ENCODE measurements around the gene BIRC3.
A peak's percentile ranks its signal among the peaks of the same experiment; 100 is the strongest.
"Not testable (repeated sequence)": the region's sequence is repeated elsewhere in the genome, so short reads cannot be mapped to it uniquely, and the experiment has no call there.

The BIRC3 gene

GRCh38 chr11:102325088-102325487, 7.8 kb downstream of the BIRC3 start:
- peak; percentile 53 for TF ChIP-seq CTCF (conservative IDR thresholded peaks at IDR 0.05)
- no peak overlapping the region for H3K27ac ChIP-seq

DNA sequence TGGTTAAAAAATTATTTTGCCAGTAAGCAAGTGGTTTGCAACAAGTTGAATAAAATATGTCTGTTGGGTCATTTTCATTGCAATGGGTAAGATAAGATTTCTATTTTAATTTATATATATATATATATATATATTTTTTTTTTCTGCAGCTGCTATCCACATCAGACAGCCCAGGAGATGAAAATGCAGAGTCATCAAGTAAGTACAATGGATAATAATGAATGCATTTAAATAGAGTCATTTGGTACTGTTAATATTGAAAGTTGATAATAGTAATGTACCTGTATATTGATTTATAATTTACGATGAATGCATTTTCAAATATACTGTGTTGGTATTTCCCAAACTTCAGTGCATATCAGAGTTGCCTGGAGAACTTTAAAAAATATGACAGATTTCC, 11.5 kb downstream of the BIRC3 start:
- no peak overlapping the region for H3K27ac ChIP-seq
- no peak for TF ChIP-seq CTCF (conservative IDR thresholded peaks at IDR 0.05)

DNA sequence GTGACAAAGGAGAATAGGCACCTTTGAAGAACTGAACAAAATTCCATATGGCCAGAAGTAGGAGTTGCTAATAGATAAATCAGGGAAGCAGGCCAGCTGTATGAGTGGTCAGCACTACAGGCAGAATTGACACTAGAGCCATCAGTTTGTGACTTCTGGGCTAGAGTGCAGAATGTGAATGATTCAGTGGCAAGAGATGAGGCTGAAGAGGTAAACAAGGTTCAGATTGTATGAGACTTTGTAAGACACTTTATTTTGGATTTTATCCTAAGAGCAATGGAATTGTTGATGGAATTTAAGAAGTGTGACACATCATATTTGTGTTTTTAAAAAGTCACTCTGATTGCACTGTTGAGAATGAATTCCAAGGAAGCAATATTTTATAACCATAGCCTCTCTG, 12.9 kb downstream of the BIRC3 start:
- TF ChIP-seq CTCF (conservative IDR thresholded peaks at IDR 0.05): no peak
- H3K27ac ChIP-seq: no peak overlapping the region

DNA sequence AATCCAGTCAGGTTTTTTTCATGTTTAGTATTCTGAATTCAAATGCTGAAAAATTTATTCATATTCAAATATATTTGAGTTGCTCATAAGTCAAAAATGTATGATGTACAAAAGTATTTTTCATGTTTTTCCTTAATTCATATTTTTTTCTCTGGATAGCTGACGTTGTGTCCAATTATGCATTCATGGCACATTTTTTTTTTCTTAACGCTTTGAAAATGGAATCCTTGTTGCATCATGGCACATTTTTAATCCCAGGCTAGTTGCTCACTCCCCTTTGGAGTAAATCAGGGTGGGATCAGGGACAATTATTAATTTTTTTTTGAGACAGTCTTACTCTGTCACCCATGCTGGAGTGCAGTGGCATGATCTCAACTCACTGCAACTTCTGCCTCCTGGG, 14.1 kb downstream of the BIRC3 start:
- no peak overlapping the region for H3K27ac ChIP-seq
- no peak for TF ChIP-seq CTCF (conservative IDR thresholded peaks at IDR 0.05)

- TF ChIP-seq CTCF (conservative IDR thresholded peaks at IDR 0.05): no peak
- no peak overlapping the region for H3K27ac ChIP-seq
Measured at GRCh38 chr11:102332611-102332994, 15.3 kb downstream of the BIRC3 start.

- no peak for TF ChIP-seq CTCF (conservative IDR thresholded peaks at IDR 0.05)
- H3K27ac ChIP-seq: no peak overlapping the region
Measured at GRCh38 chr11:102338479-102339010, 21.3 kb downstream of the BIRC3 start.

- H3K27ac ChIP-seq: not testable (repeated sequence)
Measured at GRCh38 chr11:102341311-102341710, 24.0 kb downstream of the BIRC3 start.

DNA sequence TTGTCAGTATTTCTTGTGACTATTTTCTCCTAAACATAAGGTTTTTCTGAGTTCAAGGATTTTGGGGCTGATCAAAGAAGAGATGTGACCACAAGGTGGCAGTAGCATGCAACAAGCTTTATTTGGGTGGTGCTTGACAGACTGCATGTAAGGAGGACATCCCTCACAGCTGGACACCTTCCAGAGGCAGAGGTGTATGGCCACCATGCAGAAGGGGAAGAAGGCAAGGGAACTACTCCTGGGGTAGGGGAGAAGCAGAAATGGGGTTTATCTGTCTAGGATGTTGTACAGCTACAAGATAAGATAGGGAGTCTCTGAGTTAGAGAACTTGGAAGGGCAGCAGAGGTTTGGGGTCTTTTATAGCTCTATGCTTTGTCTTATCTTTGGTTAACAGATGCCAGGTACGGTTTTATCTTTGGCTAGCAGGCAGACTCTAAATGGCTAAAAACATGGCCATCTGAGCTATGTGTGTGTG, 24.6 kb downstream of the BIRC3 start:
- no peak overlapping the region for H3K27ac ChIP-seq
- peak; percentile 95 for TF ChIP-seq CTCF (conservative IDR thresholded peaks at IDR 0.05)
